K562 (cell line): Measurements from ENCODE around the gene R3HDM2. TPM values are rescaled to one million over a fixed set of nuclear protein-coding genes. Genes with fewer than 3 reads are reported as not detected.
A peak's percentile ranks its signal among the peaks of the same experiment; 100 is the strongest.

Experiments
- ESRRA ChIP-seq: fragments of 450-650 bp; IDR thresholded peaks from 2 replicates; pipeline ENCODE4 v1.6.1; 2014; ENCODE audit warnings: low read depth, mild to moderate bottlenecking, moderate library complexity, borderline replicate concordance
- HDGF ChIP-seq: fragments of 450-650 bp; IDR thresholded peaks from 2 replicates; pipeline ENCODE4 v1.6.1; 2016
- MEF2A ChIP-seq: IDR thresholded peaks from 2 replicates; pipeline ENCODE4 v1.6.1; 2011; ENCODE audit warnings: low read depth, mild to moderate bottlenecking, low read length, moderate library complexity; ENCODE audit not compliant: control insufficient read depth
- OTX1 ChIP-seq: fragments of 450-650 bp; formaldehyde crosslinking; IDR thresholded peaks from 2 replicates; pipeline ENCODE4 v1.4.0; 2022; ENCODE audit warnings: mild to moderate bottlenecking
- RFX5 ChIP-seq: IDR thresholded peaks from 2 replicates; pipeline ENCODE4 v1.6.1; 2011; ENCODE audit warnings: low read depth, mild to moderate bottlenecking, improper control_type of control experiment, low read length
- XRCC5 ChIP-seq: fragments of 200-400 bp; formaldehyde crosslinking; IDR thresholded peaks from 2 replicates; pipeline ENCODE4 v1.6.1; 2017; ENCODE audit warnings: low read depth, mild to moderate bottlenecking, low read length
- ZFP1 ChIP-seq: fragments of 450-650 bp; formaldehyde crosslinking; IDR thresholded peaks from 2 replicates; pipeline ENCODE4 v1.4.0; 2020; ENCODE audit warnings: mild to moderate bottlenecking, mixed read lengths
- ZKSCAN1 ChIP-seq: fragments of 150-350 bp; IDR thresholded peaks from 2 replicates; pipeline ENCODE4 v1.6.1; 2016; ENCODE audit warnings: low read depth, low read length
- ZNF232 ChIP-seq: sonication (generic); formaldehyde crosslinking; IDR thresholded peaks from 2 replicates; pipeline ENCODE4 v1.8.0; 2022; ENCODE audit warnings: mild to moderate bottlenecking, missing genetic modification reagents
- ZNF316 ChIP-seq: fragments of 450-650 bp; IDR thresholded peaks from 2 replicates; pipeline ENCODE4 v1.6.1; 2016
- polyA plus RNA-seq, 8 experiments: library from polyadenylated mRNA; depleted of rRNA in 4 of 8; stranded (reverse) in 5 of 8; unstranded in 3 of 8; fragments of >200 nt; fragmentation: Nextera tagmentation in 2 of 8; fragmentation: Illumina TruSeq in 1 of 8; extraction: Ambion mirVana in 2 of 8; extraction: Trizol in 1 of 8; gene quantifications; 2 replicates each; pipeline versions ENCODE4 v1.2.1 to v1.2.3, GENCODE V29; 2011 to 2014; ENCODE audit warnings: inconsistent platforms in 1 of 8, missing spikeins in 1 of 8
- total RNA-seq, 7 experiments: library from RNA; depleted of rRNA in 6 of 7; stranded (reverse); fragments of >200 nt in 6 of 7; fragmentation: Illumina TruSeq in 2 of 7; extraction: Trizol in 2 of 7; gene quantifications; 2 replicates each; pipeline versions ENCODE4 v1.2.1 to v1.2.3, GENCODE V29; 2011 to 2021; ENCODE audit warnings: low replicate concordance in 1 of 7
- TF ChIP-seq, protein P1 (sequence below): fragments of 450-650 bp; IDR thresholded peaks from 2 replicates; pipeline ENCODE4 v1.6.1; 2017; ENCODE audit warnings: antibody characterized with exemption, mild to moderate bottlenecking
- TF ChIP-seq, protein P2 (sequence below): conservative IDR thresholded peaks from 2 replicates; pipeline ENCODE4 v1.6.1; 2011; ENCODE audit warnings: low read depth, mild to moderate bottlenecking, low read length; ENCODE audit not compliant: control insufficient read depth
- TF ChIP-seq, protein P3 (sequence below): fragments of 200-600 bp; sonication (generic); IDR thresholded peaks from one replicate; pipeline ENCODE4 v1.6.1; 2012; ENCODE audit warnings: mild to moderate bottlenecking, low read depth, low read length, inconsistent platforms

R3HDM2 gene
- total and polyA plus RNA-seq, 9 of the 15 experiments (the other 6 are each of a cell fraction or from before 2014, with no cell fraction given): 3.3 to 18.8 (median 9.0) TPM

DNA sequence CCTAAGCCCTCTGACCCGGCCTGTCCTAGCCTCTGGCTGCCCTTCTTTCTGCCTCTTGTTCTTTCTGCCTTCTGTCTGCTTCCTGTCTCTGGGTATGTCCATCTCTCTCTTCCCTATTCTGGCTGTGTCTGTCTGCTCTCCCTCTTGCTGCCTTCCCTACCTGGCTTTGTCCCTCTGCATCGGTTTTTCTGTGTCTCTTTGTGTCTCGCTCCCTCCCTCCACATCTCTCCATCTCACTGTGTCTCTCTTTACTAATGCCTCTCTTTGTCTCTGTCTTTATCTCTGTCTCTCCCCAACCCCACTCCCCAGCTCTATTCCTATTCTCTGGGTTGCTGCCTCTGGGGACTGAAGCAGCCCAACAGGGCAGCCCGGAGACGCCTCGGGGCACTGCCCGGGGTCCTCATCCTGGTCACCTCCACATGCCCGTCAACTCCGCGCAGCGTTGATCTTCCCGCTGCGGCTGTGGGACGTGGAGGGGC, 191.2 kb downstream of the R3HDM2 start (continued):
- TF ChIP-seq XRCC5: no peak
- TF ChIP-seq, protein P1, sequence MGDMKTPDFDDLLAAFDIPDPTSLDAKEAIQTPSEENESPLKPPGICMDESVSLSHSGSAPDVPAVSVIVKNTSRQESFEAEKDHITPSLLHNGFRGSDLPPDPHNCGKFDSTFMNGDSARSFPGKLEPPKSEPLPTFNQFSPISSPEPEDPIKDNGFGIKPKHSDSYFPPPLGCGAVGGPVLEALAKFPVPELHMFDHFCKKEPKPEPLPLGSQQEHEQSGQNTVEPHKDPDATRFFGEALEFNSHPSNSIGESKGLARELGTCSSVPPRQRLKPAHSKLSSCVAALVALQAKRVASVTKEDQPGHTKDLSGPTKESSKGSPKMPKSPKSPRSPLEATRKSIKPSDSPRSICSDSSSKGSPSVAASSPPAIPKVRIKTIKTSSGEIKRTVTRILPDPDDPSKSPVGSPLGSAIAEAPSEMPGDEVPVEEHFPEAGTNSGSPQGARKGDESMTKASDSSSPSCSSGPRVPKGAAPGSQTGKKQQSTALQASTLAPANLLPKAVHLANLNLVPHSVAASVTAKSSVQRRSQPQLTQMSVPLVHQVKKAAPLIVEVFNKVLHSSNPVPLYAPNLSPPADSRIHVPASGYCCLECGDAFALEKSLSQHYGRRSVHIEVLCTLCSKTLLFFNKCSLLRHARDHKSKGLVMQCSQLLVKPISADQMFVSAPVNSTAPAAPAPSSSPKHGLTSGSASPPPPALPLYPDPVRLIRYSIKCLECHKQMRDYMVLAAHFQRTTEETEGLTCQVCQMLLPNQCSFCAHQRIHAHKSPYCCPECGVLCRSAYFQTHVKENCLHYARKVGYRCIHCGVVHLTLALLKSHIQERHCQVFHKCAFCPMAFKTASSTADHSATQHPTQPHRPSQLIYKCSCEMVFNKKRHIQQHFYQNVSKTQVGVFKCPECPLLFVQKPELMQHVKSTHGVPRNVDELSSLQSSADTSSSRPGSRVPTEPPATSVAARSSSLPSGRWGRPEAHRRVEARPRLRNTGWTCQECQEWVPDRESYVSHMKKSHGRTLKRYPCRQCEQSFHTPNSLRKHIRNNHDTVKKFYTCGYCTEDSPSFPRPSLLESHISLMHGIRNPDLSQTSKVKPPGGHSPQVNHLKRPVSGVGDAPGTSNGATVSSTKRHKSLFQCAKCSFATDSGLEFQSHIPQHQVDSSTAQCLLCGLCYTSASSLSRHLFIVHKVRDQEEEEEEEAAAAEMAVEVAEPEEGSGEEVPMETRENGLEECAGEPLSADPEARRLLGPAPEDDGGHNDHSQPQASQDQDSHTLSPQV: no peak
- 0 out of 2 replicates have a peak, but pooled peaks have one; percentile 41 for TF ChIP-seq HDGF
- no peak for TF ChIP-seq ZFP1 (CRISPR knock-in tag)
- TF ChIP-seq ZNF316: no peak
- TF ChIP-seq ZKSCAN1: no peak
- TF ChIP-seq RFX5: no peak
- TF ChIP-seq, protein P2, sequence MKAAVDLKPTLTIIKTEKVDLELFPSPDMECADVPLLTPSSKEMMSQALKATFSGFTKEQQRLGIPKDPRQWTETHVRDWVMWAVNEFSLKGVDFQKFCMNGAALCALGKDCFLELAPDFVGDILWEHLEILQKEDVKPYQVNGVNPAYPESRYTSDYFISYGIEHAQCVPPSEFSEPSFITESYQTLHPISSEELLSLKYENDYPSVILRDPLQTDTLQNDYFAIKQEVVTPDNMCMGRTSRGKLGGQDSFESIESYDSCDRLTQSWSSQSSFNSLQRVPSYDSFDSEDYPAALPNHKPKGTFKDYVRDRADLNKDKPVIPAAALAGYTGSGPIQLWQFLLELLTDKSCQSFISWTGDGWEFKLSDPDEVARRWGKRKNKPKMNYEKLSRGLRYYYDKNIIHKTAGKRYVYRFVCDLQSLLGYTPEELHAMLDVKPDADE: no peak
- no peak for TF ChIP-seq MEF2A
- peak; percentile 19; the same call in 1 of the 2 replicates for TF ChIP-seq OTX1
- TF ChIP-seq ZNF232 (CRISPR knock-in tag): no peak
- TF ChIP-seq, protein P3, sequence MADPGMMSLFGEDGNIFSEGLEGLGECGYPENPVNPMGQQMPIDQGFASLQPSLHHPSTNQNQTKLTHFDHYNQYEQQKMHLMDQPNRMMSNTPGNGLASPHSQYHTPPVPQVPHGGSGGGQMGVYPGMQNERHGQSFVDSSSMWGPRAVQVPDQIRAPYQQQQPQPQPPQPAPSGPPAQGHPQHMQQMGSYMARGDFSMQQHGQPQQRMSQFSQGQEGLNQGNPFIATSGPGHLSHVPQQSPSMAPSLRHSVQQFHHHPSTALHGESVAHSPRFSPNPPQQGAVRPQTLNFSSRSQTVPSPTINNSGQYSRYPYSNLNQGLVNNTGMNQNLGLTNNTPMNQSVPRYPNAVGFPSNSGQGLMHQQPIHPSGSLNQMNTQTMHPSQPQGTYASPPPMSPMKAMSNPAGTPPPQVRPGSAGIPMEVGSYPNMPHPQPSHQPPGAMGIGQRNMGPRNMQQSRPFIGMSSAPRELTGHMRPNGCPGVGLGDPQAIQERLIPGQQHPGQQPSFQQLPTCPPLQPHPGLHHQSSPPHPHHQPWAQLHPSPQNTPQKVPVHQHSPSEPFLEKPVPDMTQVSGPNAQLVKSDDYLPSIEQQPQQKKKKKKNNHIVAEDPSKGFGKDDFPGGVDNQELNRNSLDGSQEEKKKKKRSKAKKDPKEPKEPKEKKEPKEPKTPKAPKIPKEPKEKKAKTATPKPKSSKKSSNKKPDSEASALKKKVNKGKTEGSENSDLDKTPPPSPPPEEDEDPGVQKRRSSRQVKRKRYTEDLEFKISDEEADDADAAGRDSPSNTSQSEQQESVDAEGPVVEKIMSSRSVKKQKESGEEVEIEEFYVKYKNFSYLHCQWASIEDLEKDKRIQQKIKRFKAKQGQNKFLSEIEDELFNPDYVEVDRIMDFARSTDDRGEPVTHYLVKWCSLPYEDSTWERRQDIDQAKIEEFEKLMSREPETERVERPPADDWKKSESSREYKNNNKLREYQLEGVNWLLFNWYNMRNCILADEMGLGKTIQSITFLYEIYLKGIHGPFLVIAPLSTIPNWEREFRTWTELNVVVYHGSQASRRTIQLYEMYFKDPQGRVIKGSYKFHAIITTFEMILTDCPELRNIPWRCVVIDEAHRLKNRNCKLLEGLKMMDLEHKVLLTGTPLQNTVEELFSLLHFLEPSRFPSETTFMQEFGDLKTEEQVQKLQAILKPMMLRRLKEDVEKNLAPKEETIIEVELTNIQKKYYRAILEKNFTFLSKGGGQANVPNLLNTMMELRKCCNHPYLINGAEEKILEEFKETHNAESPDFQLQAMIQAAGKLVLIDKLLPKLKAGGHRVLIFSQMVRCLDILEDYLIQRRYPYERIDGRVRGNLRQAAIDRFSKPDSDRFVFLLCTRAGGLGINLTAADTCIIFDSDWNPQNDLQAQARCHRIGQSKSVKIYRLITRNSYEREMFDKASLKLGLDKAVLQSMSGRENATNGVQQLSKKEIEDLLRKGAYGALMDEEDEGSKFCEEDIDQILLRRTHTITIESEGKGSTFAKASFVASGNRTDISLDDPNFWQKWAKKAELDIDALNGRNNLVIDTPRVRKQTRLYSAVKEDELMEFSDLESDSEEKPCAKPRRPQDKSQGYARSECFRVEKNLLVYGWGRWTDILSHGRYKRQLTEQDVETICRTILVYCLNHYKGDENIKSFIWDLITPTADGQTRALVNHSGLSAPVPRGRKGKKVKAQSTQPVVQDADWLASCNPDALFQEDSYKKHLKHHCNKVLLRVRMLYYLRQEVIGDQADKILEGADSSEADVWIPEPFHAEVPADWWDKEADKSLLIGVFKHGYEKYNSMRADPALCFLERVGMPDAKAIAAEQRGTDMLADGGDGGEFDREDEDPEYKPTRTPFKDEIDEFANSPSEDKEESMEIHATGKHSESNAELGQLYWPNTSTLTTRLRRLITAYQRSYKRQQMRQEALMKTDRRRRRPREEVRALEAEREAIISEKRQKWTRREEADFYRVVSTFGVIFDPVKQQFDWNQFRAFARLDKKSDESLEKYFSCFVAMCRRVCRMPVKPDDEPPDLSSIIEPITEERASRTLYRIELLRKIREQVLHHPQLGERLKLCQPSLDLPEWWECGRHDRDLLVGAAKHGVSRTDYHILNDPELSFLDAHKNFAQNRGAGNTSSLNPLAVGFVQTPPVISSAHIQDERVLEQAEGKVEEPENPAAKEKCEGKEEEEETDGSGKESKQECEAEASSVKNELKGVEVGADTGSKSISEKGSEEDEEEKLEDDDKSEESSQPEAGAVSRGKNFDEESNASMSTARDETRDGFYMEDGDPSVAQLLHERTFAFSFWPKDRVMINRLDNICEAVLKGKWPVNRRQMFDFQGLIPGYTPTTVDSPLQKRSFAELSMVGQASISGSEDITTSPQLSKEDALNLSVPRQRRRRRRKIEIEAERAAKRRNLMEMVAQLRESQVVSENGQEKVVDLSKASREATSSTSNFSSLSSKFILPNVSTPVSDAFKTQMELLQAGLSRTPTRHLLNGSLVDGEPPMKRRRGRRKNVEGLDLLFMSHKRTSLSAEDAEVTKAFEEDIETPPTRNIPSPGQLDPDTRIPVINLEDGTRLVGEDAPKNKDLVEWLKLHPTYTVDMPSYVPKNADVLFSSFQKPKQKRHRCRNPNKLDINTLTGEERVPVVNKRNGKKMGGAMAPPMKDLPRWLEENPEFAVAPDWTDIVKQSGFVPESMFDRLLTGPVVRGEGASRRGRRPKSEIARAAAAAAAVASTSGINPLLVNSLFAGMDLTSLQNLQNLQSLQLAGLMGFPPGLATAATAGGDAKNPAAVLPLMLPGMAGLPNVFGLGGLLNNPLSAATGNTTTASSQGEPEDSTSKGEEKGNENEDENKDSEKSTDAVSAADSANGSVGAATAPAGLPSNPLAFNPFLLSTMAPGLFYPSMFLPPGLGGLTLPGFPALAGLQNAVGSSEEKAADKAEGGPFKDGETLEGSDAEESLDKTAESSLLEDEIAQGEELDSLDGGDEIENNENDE: no peak
- no peak for TF ChIP-seq ESRRA
